NCI-H1436 treated with DMSO at 0.1 percent for 48 hours (cell line): ENCODE data around the gene ZNF174.

Experiments used
- DNase-seq: peaks from one replicate; lab custom pipeline; 2025; lab: John Stamatoyannopoulos, UW

The ZNF174 gene

GRCh38 chr16:3400779-3401688, at the start of gene ZNF174, which contains the start of gene ZSCAN32:
ZNF174 (plus strand) TSS chr16:3401215; CDS start chr16:3402005, 790 bp downstream.
ZSCAN32 (minus strand) TSS chr16:3401004; CDS start chr16:3397557, 3,447 bp downstream.
- peak; percentile 95 for DNase-seq

- no peak for DNase-seq
Measured at GRCh38 chr16:3355589-3355988, 45.4 kb upstream of the ZNF174 start, which contains the start of gene OR2C1. OR2C1 (plus strand) TSS chr16:3355889; CDS start chr16:3355941, 52 bp downstream.

GRCh38 chr16:3356118-3356517, 44.9 kb upstream of the ZNF174 start:
- DNase-seq, result no peak

GRCh38 chr16:3358871-3359270, 42.1 kb upstream of the ZNF174 start:
- no peak for DNase-seq

- no peak for DNase-seq
Measured at GRCh38 chr16:3362931-3363330, 38.1 kb upstream of the ZNF174 start.

GRCh38 chr16:3363793-3364192, 37.2 kb upstream of the ZNF174 start:
- DNase-seq, result no peak

- peak; percentile 87 for DNase-seq
Measured at GRCh38 chr16:3364774-3365427, 36.1 kb upstream of the ZNF174 start.

GRCh38 chr16:3369073-3369472, 31.9 kb upstream of the ZNF174 start:
- DNase-seq, result no peak

- no peak for DNase-seq
Measured at GRCh38 chr16:3375680-3376079, 25.3 kb upstream of the ZNF174 start.

- no peak for DNase-seq
Measured at GRCh38 chr16:3377917-3378316, 23.1 kb upstream of the ZNF174 start.

GRCh38 chr16:3383045-3383448, 18.0 kb upstream of the ZNF174 start:
- DNase-seq, result no peak

- DNase-seq, result no peak
Measured at GRCh38 chr16:3388325-3388724, 12.7 kb upstream of the ZNF174 start.

- no peak for DNase-seq
Measured at GRCh38 chr16:3389663-3390338, 11.2 kb upstream of the ZNF174 start.

- DNase-seq, result no peak
Measured at GRCh38 chr16:3400446-3400778, 603 bp upstream of the ZNF174 start.

- DNase-seq, result no peak
Measured at GRCh38 chr16:3401719-3402397, 843 bp downstream of the ZNF174 start.

GRCh38 chr16:3408561-3409197, 7.7 kb downstream of the ZNF174 start:
- no peak for DNase-seq

GRCh38 chr16:3413730-3414379, 12.8 kb downstream of the ZNF174 start:
- no peak for DNase-seq

GRCh38 chr16:3431779-3432219, 30.8 kb downstream of the ZNF174 start:
- DNase-seq, result no peak

- no peak for DNase-seq
Measured at GRCh38 chr16:3434373-3434772, 33.4 kb downstream of the ZNF174 start.

GRCh38 chr16:3439637-3440036, 38.6 kb downstream of the ZNF174 start:
- no peak for DNase-seq
